PC-9 (cell line): ENCODE data around the gene SVOPL. TPM values are rescaled to one million over a fixed set of nuclear protein-coding genes. Genes with fewer than 3 reads are reported as not detected.

Source experiments
- BruUV-seq: library from RNA; stranded (reverse); fragments of 400-500 nt; replicated peaks from 2 replicates; lab custom pipeline; 2021; lab: Mats Ljungman, UMichigan
- CTCF ChIA-PET: fragments of 300-600 bp; sonication (Branson Sonifier 250); formaldehyde crosslinking; loops from one replicate; lab custom pipeline; 2022; ENCODE audit warnings: antibody characterized with exemption; lab: Charles Lee
- POLR2A ChIA-PET: fragments of 300-600 bp; sonication (Branson Sonifier 250); formaldehyde crosslinking; loops from one replicate; lab custom pipeline; 2022; ENCODE audit warnings: antibody characterized with exemption; ENCODE audit not compliant: unreplicated experiment; lab: Charles Lee
- DNase-seq, 2 experiments: peaks; one replicate each; pipeline versions ENCODE4 v3.0.0 to v3.0.0-alpha.2; 2015 to 2022; ENCODE audit warnings: mixed read lengths in 1 of 2
- H2AFZ ChIP-seq: fragments of 200-600 bp; sonication (generic); 2 replicates; pipeline ENCODE4 v1.8.1; 2017; ENCODE audit warnings: antibody characterized with exemption
- H3F3A ChIP-seq: fragments of 200-600 bp; sonication (generic); 2 replicates; pipeline ENCODE4 v1.8.1; 2017; ENCODE audit warnings: antibody characterized with exemption, mild to moderate bottlenecking, low read depth; ENCODE audit not compliant: insufficient read depth
- H3K27ac ChIP-seq: fragments of 200-600 bp; sonication (generic); 2 replicates; pipeline ENCODE4 v1.6.1; 2016; ENCODE audit warnings: mixed run types
- H3K27me3 ChIP-seq: fragments of 200-600 bp; sonication (generic); 2 replicates; pipeline ENCODE4 v1.6.1; 2016; ENCODE audit warnings: low read depth, mixed run types; ENCODE audit not compliant: insufficient read depth
- H3K36me3 ChIP-seq: fragments of 200-600 bp; sonication (generic); 2 replicates; pipeline ENCODE4 v1.6.1; 2016; ENCODE audit warnings: low read depth, mixed run types
- H3K4me1 ChIP-seq: fragments of 200-600 bp; sonication (generic); replicated peaks from 2 replicates; pipeline ENCODE4 v1.6.1; 2016; ENCODE audit warnings: mixed run types; ENCODE audit not compliant: insufficient read depth
- H3K4me2 ChIP-seq: fragments of 200-600 bp; sonication (generic); 2 replicates; pipeline ENCODE4 v1.6.1; 2017; ENCODE audit warnings: mixed run types
- H3K4me3 ChIP-seq: fragments of 200-600 bp; sonication (generic); 2 replicates; pipeline ENCODE4 v1.6.1; 2016; ENCODE audit warnings: mixed run types
- H3K79me2 ChIP-seq: fragments of 200-600 bp; sonication (generic); 2 replicates; pipeline ENCODE4 v1.6.1; 2017; ENCODE audit warnings: low read depth, mixed run types
- H3K9me2 ChIP-seq: fragments of 200-600 bp; sonication (generic); 2 replicates; pipeline ENCODE4 v1.8.1; 2017; ENCODE audit warnings: mild to moderate bottlenecking; ENCODE audit not compliant: insufficient read depth
- H3K9me3 ChIP-seq: fragments of 200-600 bp; sonication (generic); 2 replicates; pipeline ENCODE4 v1.8.1; 2016; ENCODE audit warnings: low read depth; ENCODE audit not compliant: insufficient read depth
- H4K20me1 ChIP-seq: fragments of 200-600 bp; sonication (generic); 2 replicates; pipeline ENCODE4 v1.8.1; 2017; ENCODE audit not compliant: insufficient read depth
- CTCF ChIP-seq: fragments of 200-600 bp; sonication (generic); conservative IDR thresholded peaks from 2 replicates; pipeline ENCODE4 v1.6.1; 2017; ENCODE audit warnings: mixed run types, antibody characterized with exemption, mild to moderate bottlenecking, moderate library complexity
- EZH2 ChIP-seq: fragments of 200-600 bp; sonication (generic); IDR thresholded peaks from 2 replicates; pipeline ENCODE4 v1.8.0; 2017; ENCODE audit warnings: antibody characterized with exemption, low read depth
- intact Hi-C: fragments of 100-400 bp; cut with micrococcal nuclease; formaldehyde crosslinking; loops from one replicate; pipeline ENCODE4 v1.10.0; 2022; ENCODE audit not compliant: unreplicated experiment
- total RNA-seq: library from RNA; stranded (reverse); gene quantifications from 2 replicates; pipeline ENCODE4 v1.2.3, GENCODE V29; 2021

The SVOPL gene
- total RNA-seq, 1 experiment from 2014 or later = 0.70 TPM

DNA sequence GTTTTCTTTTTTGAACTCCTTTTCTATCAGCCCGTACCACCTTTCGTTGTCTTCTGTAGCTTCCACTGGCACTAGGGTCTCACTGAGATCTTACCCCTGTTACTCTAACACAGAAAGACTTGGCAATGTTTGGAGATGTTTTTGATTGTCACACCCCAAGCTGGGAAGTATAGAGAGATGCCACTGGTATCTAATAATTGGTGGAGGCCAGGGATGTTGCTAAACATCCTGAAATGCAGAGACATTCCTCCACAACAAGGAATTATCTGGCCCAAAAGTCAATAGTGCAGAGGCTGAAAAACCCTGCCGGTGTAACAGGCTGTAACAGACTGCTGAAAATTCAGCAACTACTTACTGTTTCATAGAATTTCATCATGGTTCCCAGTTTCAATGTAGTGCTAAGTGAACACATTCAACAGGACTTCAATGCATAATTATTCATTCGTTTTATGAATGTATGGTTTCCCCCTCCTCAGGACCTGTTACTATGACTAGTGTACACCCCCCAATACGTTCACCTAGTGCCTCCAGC is 125.2 kb downstream of the SVOPL start:
- H3K9me2 ChIP-seq = no peaks in the 10 kb centered on the region
- POLR2A ChIA-PET = no interaction called here

DNA sequence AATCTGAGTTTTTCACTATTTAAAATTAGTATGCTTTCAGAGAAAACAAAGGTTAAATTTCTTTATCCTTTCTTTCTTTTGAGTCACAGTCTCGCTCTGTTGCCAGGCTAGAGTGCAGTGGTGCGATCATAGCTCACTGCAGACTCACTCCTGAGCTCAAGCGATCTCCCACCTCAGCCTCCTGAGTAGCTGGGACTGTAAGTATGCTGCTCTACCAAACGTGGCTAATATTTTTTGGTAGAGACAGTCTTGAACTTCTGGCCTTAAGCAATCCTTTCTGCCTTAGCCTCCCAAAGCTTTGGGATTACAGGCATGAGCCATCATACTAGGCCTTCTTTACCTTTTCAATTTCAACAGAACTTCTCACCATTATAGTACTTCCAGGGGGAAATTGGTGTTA is 127.4 kb downstream of the SVOPL start:
- Histone ChIP-seq H3K4me2 (no peak overlapping the region), H3K27me3 (no peaks in the 10 kb centered on the region), H4K20me1 (no peaks in the 10 kb centered on the region), H3K79me2 (no peaks in the 10 kb centered on the region), H3K4me1 (no peaks in the 10 kb centered on the region), H3K9me3 (no peaks in the 10 kb centered on the region), H3K27ac (no peak overlapping the region), H3F3A (no peaks in the 10 kb centered on the region; the same call in 1 of the 2 replicates), H3K4me3 (no peak overlapping the region), H3K36me3 (peaks cover 19% of the 10 kb centered on the region; the same call in 1 of the 2 replicates), H2AFZ (no peak overlapping the region), H3K9me2 (no peaks in the 10 kb centered on the region)
- no peak for DNase-seq
- CTCF ChIA-PET = no interaction called here
- TF ChIP-seq CTCF (no peak), EZH2 (no peak)
- BruUV-seq = no TSS peak
- intact Hi-C loops = no loop called here
- POLR2A ChIA-PET = no interaction called here

More for the DNA sequence above, 125.2 kb downstream of the SVOPL start:
- intact Hi-C loops = no loop called here
- no peak for DNase-seq
- no peak for TF ChIP-seq EZH2
- TF ChIP-seq CTCF = no peak
- Histone ChIP-seq H3K9me3 (no peaks in the 10 kb centered on the region), H3K4me1 (no peaks in the 10 kb centered on the region), H3K27me3 (no peaks in the 10 kb centered on the region), H4K20me1 (no peaks in the 10 kb centered on the region), H3K4me2 (no peak overlapping the region), H3F3A (no peaks in the 10 kb centered on the region; the same call in 1 of the 2 replicates), H3K36me3 (peaks cover 26% of the 10 kb centered on the region), H2AFZ (no peak overlapping the region), H3K79me2 (no peaks in the 10 kb centered on the region), H3K4me3 (no peak overlapping the region), H3K27ac (no peak overlapping the region)
- BruUV-seq = no TSS peak
- CTCF ChIA-PET = no interaction called here

DNA sequence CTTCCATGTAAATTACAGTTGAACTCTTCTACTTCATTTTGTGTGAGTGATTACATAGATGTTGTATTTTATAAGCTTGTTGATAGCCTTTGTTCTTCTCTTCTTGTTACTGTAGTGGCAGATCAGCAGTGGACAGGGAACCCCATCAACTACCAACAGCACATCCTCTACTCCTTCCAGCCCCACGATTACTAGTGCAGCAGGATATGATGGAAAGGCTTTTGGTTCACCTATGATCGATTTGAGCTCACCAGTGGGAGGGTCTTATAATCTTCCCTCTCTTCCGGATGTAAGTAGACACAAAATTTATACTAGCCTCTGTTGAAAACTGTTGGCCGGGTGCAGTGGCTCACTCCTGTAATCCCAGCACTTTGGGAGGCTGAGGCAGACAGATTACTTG is 130.4 kb downstream of the SVOPL start:
- Histone ChIP-seq H3K4me3 (no peak overlapping the region), H4K20me1 (no peaks in the 10 kb centered on the region), H3F3A (0 out of 2 replicates have a peak, but pooled peaks cover 3% of the 10 kb centered on the region), H3K4me2 (no peak overlapping the region), H3K27me3 (no peaks in the 10 kb centered on the region), H3K4me1 (no peaks in the 10 kb centered on the region), H2AFZ (no peak overlapping the region), H3K79me2 (no peaks in the 10 kb centered on the region), H3K9me2 (no peaks in the 10 kb centered on the region), H3K9me3 (peaks cover 14% of the 10 kb centered on the region), H3K27ac (no peak overlapping the region), H3K36me3 (peaks cover 33% of the 10 kb centered on the region)
- ChIA-PET CTCF (no interaction called here), POLR2A (no interaction called here)
- no peak for DNase-seq
- no TSS peak for BruUV-seq
- intact Hi-C loops = no loop called here
- no peak for TF ChIP-seq CTCF
- TF ChIP-seq EZH2 = no peak
